ENCODE results near the gene PDGFA.

PDGFA gene

GRCh38 chr7:500521-501420, 18.9 kb downstream of the PDGFA start:
- DNase-seq, result no peak

DNA sequence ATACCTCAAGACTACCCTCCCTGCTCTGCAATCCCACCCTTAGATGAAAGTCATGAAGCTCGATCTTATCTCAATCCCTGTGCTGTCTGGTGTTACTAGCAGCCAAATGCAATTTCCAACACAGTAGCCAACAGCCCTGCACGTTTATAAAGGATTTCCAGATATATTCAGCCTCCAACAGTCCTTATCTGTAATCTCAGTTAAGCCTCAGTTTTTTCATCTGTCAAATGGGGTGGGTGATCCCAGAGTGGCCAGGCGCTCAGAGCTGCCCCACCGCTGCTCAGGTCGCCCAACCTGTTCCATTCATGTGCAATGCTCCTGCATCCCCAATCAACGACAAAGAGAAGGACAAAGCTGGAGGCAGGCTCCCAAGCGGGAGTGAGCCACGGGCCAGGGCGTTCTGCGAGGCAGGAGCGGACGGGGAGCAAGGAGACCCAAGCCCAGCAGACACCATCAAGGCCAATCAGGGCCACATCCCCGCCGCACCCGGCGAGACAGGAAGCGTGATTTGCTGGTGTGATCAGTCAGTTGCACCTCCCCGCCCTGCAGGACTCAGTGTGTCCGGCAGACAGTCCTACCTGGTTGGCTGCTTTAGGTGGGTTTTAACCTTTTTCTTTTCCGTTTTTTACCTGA, 19.7 kb downstream of the PDGFA start:
- no peak for DNase-seq

DNA sequence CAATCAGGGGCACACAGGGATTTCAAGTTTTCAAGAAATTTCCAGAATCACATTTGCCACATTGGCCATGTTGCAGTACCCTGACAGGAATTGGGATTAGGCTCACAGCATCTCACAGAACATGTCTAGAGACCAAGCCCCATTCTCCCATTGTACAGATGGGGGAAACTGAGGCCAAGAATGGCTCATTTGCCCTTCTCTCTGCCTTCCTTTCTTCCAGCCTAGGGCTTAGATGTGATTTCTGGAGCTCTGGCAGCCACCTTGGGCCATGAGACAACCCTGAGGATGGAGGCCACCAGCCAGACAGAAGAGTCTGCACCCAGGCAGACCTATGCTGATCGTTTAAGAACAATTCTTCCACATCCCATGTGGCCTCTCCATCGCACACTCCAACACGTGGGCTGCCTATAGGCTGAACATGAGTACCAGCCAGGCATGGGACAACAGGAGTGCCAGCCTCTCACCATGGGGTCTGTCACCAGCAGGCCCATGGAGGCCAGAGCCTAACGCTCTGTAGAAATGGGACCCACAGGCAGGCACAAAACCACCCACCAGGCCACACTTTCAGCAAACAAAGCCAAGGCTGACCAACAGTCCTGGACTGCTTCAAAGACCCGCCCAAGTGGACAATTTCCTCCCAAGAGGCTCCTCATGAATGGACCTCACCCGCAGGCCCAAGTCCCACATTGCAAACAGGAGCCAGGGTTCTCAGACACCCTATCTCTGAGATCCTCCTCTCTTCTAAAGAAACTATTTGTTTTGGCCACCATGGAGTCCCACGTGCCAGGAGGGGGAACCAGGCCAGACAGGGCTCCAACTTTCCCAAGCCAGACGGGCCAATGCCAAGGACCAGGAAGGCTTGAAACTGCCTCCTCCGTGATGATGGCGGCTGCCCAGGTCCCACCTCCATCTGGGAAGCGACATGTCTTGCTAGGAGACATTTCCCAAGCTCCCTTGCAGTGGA, 20.7 kb downstream of the PDGFA start:
- DNase-seq, result no peak

DNA sequence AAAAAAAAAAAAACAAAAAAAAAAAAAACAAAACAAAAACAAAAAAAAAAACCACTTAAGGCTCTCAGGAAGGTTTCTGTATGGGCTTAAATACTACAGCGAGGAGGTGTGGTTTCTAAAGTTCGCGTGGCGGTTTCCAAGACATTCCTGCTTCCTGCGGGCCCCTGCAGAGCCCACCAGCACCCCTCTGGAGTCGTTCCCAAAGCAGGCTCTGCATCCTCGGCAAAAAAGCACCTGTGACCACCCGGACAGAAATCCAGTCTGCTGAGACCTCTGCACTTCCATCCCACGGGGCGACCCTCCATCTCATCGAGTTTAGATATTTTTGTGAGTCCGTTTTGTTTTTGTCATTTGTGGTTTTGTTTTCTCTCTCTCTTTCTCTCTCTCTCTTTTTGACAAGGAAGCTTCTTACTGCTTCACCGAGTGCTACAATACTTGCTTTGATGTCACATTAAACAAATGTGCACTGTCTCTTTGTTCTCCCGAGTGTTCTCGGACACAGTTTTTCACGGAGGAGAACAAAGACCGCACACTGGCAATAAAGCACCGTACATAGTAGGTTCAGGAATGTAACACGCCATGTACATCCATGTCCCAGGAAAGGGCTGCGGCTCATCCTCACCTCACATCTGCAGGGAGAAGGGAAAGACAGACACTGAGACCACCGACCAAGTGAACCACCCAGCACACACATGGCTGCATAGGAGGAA, 21.5 kb downstream of the PDGFA start:
- no peak for DNase-seq

- DNase-seq, result no peak
Measured at GRCh38 chr7:497346-497745, 22.3 kb downstream of the PDGFA start.

DNA sequence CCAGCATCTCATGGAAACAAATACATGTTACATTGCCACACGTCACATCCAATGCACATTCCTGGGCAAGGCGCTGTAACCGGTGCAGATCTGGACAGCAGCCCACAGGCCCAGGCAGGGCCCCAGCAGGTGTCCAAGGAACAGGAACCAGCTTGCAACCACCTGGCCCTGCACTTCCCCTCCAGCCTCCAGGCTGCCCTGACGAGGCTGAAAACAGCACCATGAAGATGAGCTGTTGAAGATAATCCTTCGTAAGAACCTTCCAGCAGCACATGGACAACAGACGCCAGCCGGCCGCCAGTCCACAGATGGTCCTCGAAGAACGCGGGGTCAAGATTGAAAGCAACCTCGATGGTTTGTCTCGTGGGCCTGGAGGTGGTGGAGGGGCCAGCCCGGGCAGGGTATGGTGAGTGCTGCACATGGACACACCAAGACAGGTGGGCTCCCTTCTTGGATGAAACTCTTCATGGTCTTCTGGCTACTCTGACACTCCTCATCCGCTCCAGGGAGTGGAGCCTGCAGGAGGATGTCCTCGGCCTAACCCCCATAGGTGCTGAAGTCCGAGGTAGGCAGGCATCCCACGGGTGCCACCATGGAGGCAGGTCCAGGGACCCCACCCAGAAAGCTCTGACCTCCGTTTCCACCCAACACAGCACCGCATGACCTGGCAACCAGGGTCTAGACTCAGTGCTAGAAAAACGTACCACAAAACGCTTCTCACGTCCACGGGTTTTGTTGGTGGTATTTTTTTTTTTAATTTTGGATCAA, 22.9 kb downstream of the PDGFA start:
- no peak for DNase-seq

GRCh38 chr7:495761-496321, 23.8 kb downstream of the PDGFA start:
- DNase-seq, result no peak

DNA sequence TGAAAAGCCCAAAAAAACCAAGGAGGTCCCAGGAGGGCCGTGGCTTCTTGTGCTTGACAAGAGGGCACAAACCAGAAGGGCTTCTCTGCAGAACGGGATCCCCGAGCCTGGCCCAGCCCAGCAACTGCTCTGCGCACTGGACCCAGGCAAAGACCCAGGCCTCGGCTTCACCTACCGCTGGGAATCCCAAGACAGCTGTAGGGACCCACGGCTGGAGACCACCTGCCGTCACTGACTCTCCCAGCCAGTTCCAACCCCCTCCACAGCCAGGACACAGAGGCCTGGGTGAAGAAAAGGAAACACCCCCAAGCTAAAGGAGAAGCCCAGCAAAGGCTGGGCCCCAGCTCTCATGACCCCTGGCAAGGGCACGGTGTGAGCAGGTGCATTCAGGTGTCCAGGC, 24.3 kb downstream of the PDGFA start:
- DNase-seq, result no peak

DNA sequence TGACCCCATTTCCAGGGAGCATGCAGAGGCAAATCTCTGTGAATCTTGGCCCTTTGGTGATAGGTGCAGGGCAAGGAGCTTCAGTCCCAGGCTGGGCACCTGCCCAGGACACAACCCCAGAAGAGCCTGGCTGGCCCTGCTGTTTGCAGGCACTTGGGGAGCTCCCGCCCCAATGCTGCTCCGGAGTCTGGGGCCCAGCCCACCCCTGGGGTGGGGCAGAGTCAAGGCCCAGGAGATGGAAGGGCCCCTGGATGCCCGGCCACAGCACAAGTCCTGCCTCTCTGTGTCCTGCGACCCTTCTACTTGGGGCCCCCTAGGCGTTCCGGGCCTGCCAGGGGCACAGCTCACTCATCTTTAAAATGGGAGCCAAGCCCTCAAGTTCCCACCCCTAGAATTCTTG, 24.7 kb downstream of the PDGFA start:
- no peak for DNase-seq

DNA sequence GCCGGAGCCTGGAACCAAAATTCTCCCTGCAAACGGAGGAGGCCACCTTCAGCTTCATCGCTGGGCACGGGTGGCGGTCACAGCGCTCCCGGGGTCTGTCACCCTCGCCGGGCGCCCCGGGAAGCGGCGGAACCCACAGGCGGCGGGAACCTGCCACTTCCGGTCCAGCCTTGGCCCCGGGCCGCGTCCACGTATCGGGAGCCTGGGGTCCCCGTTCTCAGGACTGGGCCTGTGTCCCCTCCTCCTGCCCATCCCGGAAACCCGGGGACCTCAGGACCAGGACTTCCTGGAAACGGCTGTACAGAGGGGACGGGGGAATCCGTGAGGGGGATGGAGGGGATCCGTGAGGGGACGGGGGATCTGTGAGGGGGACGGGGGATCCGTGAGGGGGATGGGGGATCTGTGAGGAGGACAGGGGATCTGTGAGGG, 25.4 kb downstream of the PDGFA start:
- no peak for DNase-seq

- DNase-seq, result no peak
Measured at GRCh38 chr7:493661-494251, 25.9 kb downstream of the PDGFA start.

GRCh38 chr7:492714-493065, 27.0 kb downstream of the PDGFA start:
- no peak for DNase-seq

DNA sequence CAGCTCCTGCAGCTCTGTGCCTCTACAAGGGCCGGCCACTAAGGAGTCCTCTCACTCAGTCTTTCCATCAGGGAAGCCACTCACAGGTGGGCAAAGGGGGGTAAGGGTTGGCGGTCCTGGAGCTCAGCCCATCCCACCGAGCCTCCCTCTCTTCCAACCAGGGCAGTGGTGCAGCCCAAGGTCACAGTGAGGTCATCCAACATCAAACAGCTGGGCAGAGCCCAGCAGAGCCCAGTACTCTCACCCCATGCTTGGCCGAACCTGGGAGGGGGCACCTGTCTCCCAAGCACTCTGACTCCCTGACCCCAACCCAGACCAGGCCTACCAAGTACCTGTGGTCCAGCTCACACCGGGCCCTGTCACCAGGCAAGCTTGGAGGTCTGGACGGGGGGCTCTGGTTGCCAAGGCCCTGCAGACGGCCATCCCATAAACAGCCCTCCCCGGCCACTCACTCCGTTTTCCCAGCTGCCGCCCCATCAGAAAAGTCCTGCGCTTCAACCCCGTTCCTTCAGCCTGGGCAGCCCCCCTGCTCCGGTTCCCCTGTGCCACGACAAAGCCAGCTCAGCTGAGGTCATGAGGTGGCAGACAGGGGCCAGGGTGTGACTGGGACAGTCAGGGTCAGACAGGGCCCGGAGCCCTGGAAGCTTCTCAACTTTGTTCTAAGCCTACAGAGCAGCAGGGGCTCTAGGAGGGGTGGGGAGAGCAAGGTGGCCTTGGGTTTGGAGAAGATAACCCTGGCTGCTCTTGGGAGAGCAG, 27.5 kb downstream of the PDGFA start:
- DNase-seq, result no peak

- no peak for DNase-seq
Measured at GRCh38 chr7:491292-491957, 28.2 kb downstream of the PDGFA start.

GRCh38 chr7:490461-491291, 29.0 kb downstream of the PDGFA start:
- DNase-seq, result no peak

GRCh38 chr7:489876-490275, 29.8 kb downstream of the PDGFA start:
- DNase-seq, result no peak

- no peak for DNase-seq
Measured at GRCh38 chr7:486216-486743, 33.4 kb downstream of the PDGFA start.
